Measurements from ENCODE around the gene NOL9. TPM values are rescaled to one million over a fixed set of nuclear protein-coding genes. Genes with fewer than 3 reads are reported as not detected.
A peak's percentile ranks its signal among the peaks of the same experiment; 100 is the strongest.

Gene NOL9
- total RNA-seq, 6 donors from 2014 or later = 19.6 to 41.9 (median 24.7) TPM

GRCh38 chr1:6483761-6484117, 70.6 kb downstream of the NOL9 start:
- Histone ChIP-seq H3K36me3 (no peaks in the 10 kb centered on the region), H3K27ac (peak overlapping the region; percentile 22 to 56 (median 34)), H3K4me3 (no peak overlapping the region), H3K4me1 (peaks cover 27 to 42% (median 30%) of the 10 kb centered on the region in 4 donors), H3K27me3 (peaks cover 0 to 20% (median 8%) of the 10 kb centered on the region in 4 donors), H3K9me3 (no peaks in the 10 kb centered on the region)
- no peak for ATAC-seq (ENCODE audit: low FRiP score in 2 of 2)
- WGBS, 2 donors = 94 to 100% methylated on average over 2 to 7 of the region's 7 CpGs
- no peak for TF ChIP-seq POLR2A (IDR thresholded peaks at IDR 0.05)
- TF ChIP-seq CTCF (IDR thresholded peaks at IDR 0.05) = no peak
- no peak for TF ChIP-seq POLR2AphosphoS5 (IDR thresholded peaks at IDR 0.05)
- no peak for TF ChIP-seq EP300 (IDR thresholded peaks at IDR 0.05)
- DNase-seq = no peak

- peak; percentile 84 to 95 for DNase-seq
- ATAC-seq (ENCODE audit: low FRiP score in 2 of 2) = peak; percentile 44 to 86
- 65 to 72% methylated on average over 11 to 12 of the region's 14 CpGs for whole genome bisulfite sequencing, 2 donors
Measured at GRCh38 chr1:6483017-6483760, 71.1 kb downstream of the NOL9 start.

GRCh38 chr1:6481820-6482219, 72.5 kb downstream of the NOL9 start:
- no peak overlapping the region for H3K27ac ChIP-seq
- ATAC-seq (ENCODE audit: low FRiP score in 2 of 2) (no peak), DNase-seq (no peak)
- H3K9me3 ChIP-seq = no peaks in the 10 kb centered on the region
- peaks cover 0 to 20% (median 8%) of the 10 kb centered on the region in 4 donors for H3K27me3 ChIP-seq
- no peak overlapping the region for H3K4me3 ChIP-seq
- no peak for TF ChIP-seq POLR2A (IDR thresholded peaks at IDR 0.05)
- no peak for TF ChIP-seq EP300 (IDR thresholded peaks at IDR 0.05)
- no peak for TF ChIP-seq CTCF (IDR thresholded peaks at IDR 0.05)
- no peak for TF ChIP-seq POLR2AphosphoS5 (IDR thresholded peaks at IDR 0.05)
- H3K36me3 ChIP-seq = no peaks in the 10 kb centered on the region
- H3K4me1 ChIP-seq = peaks cover 23 to 41% (median 27%) of the 10 kb centered on the region in 4 donors
- 90 to 92% methylated on average over 5 of the region's 5 CpGs for WGBS, 2 donors

More at GRCh38 chr1:6483017-6483760, 71.1 kb downstream of the NOL9 start:
- peak; percentile 14 to 39 for TF ChIP-seq POLR2AphosphoS5 (IDR thresholded peaks at IDR 0.05)
- TF ChIP-seq EP300 (IDR thresholded peaks at IDR 0.05) = no peak
- TF ChIP-seq POLR2A (IDR thresholded peaks at IDR 0.05) = peak in 1 of 4 donors; percentile 57
- TF ChIP-seq CTCF (IDR thresholded peaks at IDR 0.05) = peak in 2 of 6 experiments; percentile 5 to 22
- Histone ChIP-seq H3K27me3 (peaks cover 0 to 20% (median 8%) of the 10 kb centered on the region in 4 donors), H3K36me3 (no peaks in the 10 kb centered on the region), H3K4me1 (peaks cover 27 to 42% (median 30%) of the 10 kb centered on the region in 4 donors), H3K27ac (peak overlapping the region; percentile 22 to 50 (median 34)), H3K9me3 (no peaks in the 10 kb centered on the region), H3K4me3 (no peak overlapping the region)

GRCh38 chr1:6477039-6477820, 77.1 kb downstream of the NOL9 start:
- DNase-seq (peak in 1 of 2 donors; percentile 82), ATAC-seq (ENCODE audit: low FRiP score in 2 of 2) (no peak)
- Histone ChIP-seq H3K4me3 (no peak overlapping the region), H3K4me1 (peaks cover 0 to 4% (median 0%) of the 10 kb centered on the region in 4 donors), H3K36me3 (peaks cover 0 to 10% (median 4%) of the 10 kb centered on the region in 4 donors), H3K27ac (no peak overlapping the region), H3K9me3 (no peaks in the 10 kb centered on the region), H3K27me3 (no peaks in the 10 kb centered on the region)
- 81 to 87% methylated on average over 20 to 24 of the region's 24 CpGs for WGBS, 2 donors
- TF ChIP-seq POLR2AphosphoS5 (IDR thresholded peaks at IDR 0.05) (no peak), CTCF (IDR thresholded peaks at IDR 0.05) (no peak), EP300 (IDR thresholded peaks at IDR 0.05) (no peak), POLR2A (IDR thresholded peaks at IDR 0.05) (no peak)

All from upper lobe of left lung (tissue), 6 donors.